CD4-positive, alpha-beta memory T cell (primary cell): ENCODE data around the gene CBLC. TPM values are rescaled to one million over a fixed set of nuclear protein-coding genes. Genes with fewer than 3 reads are reported as not detected.
A peak's percentile ranks its signal among the peaks of the same experiment; 100 is the strongest.

Experiments used
- CTCF ChIA-PET: fragments of 350-600 bp; sonication (Branson Sonifier 250); formaldehyde crosslinking; loops from one replicate; lab custom pipeline; 2021; ENCODE audit warnings: inconsistent platforms; ENCODE audit not compliant: partially characterized antibody; lab: Charles Lee
- POLR2A ChIA-PET: fragments of 350-600 bp; sonication (Branson Sonifier 250); formaldehyde crosslinking; loops from one replicate; lab custom pipeline; 2021; ENCODE audit not compliant: partially characterized antibody; lab: Charles Lee
- DNase-seq, 5 donors: peaks; one replicate each; pipeline versions ENCODE4 v3.0.0 to v3.0.0-alpha.2; 2020 to 2022; ENCODE audit warnings: mixed read lengths in 1 of 5
- H3K27ac ChIP-seq: one replicate; pipeline ENCODE4 v1.7.0; 2013; ENCODE audit warnings: low read depth, low read length
- H3K27me3 ChIP-seq: 2 replicates; pipeline ENCODE4 v1.7.0; 2013; ENCODE audit warnings: mild to moderate bottlenecking, low read length, moderate library complexity; ENCODE audit not compliant: insufficient read depth
- H3K36me3 ChIP-seq: 2 replicates; pipeline ENCODE4 v1.7.0; 2013; ENCODE audit warnings: mild to moderate bottlenecking, low read length, moderate library complexity; ENCODE audit not compliant: insufficient read depth
- H3K4me1 ChIP-seq: 2 replicates; pipeline ENCODE4 v1.7.0; 2013; ENCODE audit warnings: mild to moderate bottlenecking, low read length, moderate library complexity; ENCODE audit not compliant: insufficient read depth
- H3K4me3 ChIP-seq, 2 donors: one replicate each; pipeline ENCODE4 v1.7.0; 2013; ENCODE audit warnings: low read length in 2 of 2, mild to moderate bottlenecking in 1 of 2
- H3K9me3 ChIP-seq, 2 donors: one replicate each; pipeline ENCODE4 v1.7.0; 2013; ENCODE audit warnings: low read length in 2 of 2, control low read depth in 1 of 2; ENCODE audit not compliant: control insufficient read depth in 1 of 2
- H3K27ac Mint-ChIP-seq, 7 donors: one replicate each; pipeline ENCODE4 v1.8.0; 2020 to 2021; ENCODE audit warnings: mixed read lengths in 7 of 7, mild to moderate bottlenecking in 6 of 7, inconsistent platforms in 3 of 7, moderate library complexity in 3 of 7
- H3K27me3 Mint-ChIP-seq, 2 donors: one replicate each; pipeline ENCODE4 v1.8.0; 2020 to 2021; ENCODE audit warnings: mixed read lengths in 2 of 2
- H3K36me3 Mint-ChIP-seq, 2 donors: one replicate each; pipeline ENCODE4 v1.8.0; 2020 to 2021; ENCODE audit warnings: mixed read lengths in 2 of 2, inconsistent platforms in 1 of 2, mild to moderate bottlenecking in 1 of 2
- H3K4me1 Mint-ChIP-seq, 4 donors: one replicate each; pipeline ENCODE4 v1.8.0; 2020 to 2021; ENCODE audit warnings: mixed read lengths in 4 of 4, mild to moderate bottlenecking in 1 of 4
- H3K4me3 Mint-ChIP-seq, 8 donors: one replicate each; pipeline ENCODE4 v1.8.0; 2020 to 2021; ENCODE audit warnings: mixed read lengths in 8 of 8, mild to moderate bottlenecking in 7 of 8, moderate library complexity in 6 of 8, inconsistent platforms in 3 of 8
- H3K9me3 Mint-ChIP-seq, 8 donors: one replicate each; pipeline ENCODE4 v1.8.0; 2020 to 2021; ENCODE audit warnings: mixed read lengths in 8 of 8, mild to moderate bottlenecking in 5 of 8, inconsistent platforms in 3 of 8, moderate library complexity in 1 of 8
- intact Hi-C: fragments of 100-400 bp; cut with micrococcal nuclease; formaldehyde crosslinking; loops from one replicate; pipeline ENCODE4 v1.15.1; 2023
- polyA plus RNA-seq, 2 donors: library from polyadenylated mRNA; unstranded; fragments of 300-500 nt; fragmentation: Illumina TruSeq; gene quantifications; one replicate each; pipeline ENCODE4 v1.2.3, GENCODE V29; 2021
- total RNA-seq, 2 experiments: library from RNA; stranded (reverse); gene quantifications; one replicate each; pipeline ENCODE4 v1.2.3, GENCODE V29; 2021

Gene CBLC
- total and polyA plus RNA-seq, 4 experiments from 2014 or later: not detected

GRCh38 chr19:44799627-44800346 lies 22.1 kb downstream of the CBLC start:
- no peak overlapping the region for H3K27ac ChIP-seq
- H3K4me3 ChIP-seq: no peak overlapping the region
- ChIA-PET POLR2A (no interaction called here), CTCF (interaction anchor here (1.3 kb wide), 1 partner anchor 45 kb away, joined by 5 read pairs; no protein-coding TSS in a partner anchor)
- no peaks in the 10 kb centered on the region for H3K27me3 ChIP-seq
- H3K36me3 ChIP-seq: no peaks in the 10 kb centered on the region
- no peaks in the 10 kb centered on the region for H3K9me3 ChIP-seq
- Mint-ChIP-seq H3K36me3 (no peaks in the 10 kb centered on the region), H3K4me3 (no peak overlapping the region), H3K4me1 (peaks cover 10 to 20% (median 14%) of the 10 kb centered on the region in 4 donors), H3K27ac (peak overlapping the region in 1 of 7 donors; percentile 89), H3K27me3 (peaks cover 0 to 2% of the 10 kb centered on the region in 2 donors), H3K9me3 (peaks cover 0 to 4% (median 0%) of the 10 kb centered on the region in 8 donors)
- H3K4me1 ChIP-seq: peaks cover 15% of the 10 kb centered on the region
- intact Hi-C loops: loop anchor here (1.0 kb wide), 1 partner anchor 45 kb away; no protein-coding TSS in a partner anchor
- no peak for DNase-seq

DNA sequence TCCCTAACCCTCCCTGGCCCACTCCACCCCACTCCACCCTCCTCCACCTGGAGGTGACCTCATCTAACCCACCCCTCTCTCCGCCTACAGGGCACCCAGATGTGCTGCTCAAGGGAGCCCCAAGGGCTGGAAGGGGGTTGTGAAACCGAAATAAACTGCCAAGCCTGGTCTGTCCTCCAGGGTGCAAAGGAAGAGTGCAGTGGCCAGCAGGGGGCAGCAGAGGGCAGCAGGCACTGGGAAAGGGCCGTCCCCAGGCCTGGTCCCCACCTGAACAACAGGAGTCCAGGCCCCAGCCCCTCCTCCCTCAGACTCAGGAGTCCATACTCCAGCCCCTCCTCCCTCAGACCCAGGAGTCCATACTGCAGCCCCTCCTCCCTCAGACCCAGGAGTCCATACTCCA lies 22.8 kb downstream of the CBLC start:
- no peaks in the 10 kb centered on the region for H3K36me3 ChIP-seq
- peak; percentile 70 to 78 (median 73) for DNase-seq
- H3K9me3 Mint-ChIP-seq: peaks cover 0 to 4% (median 0%) of the 10 kb centered on the region in 8 donors
- no peak overlapping the region for H3K4me3 ChIP-seq
- H3K4me3 Mint-ChIP-seq: no peak overlapping the region
- H3K4me1 ChIP-seq: peaks cover 15% of the 10 kb centered on the region
- H3K9me3 ChIP-seq: no peaks in the 10 kb centered on the region
- H3K27ac Mint-ChIP-seq: peak overlapping the region in 1 of 7 donors; percentile 56
- H3K36me3 Mint-ChIP-seq: no peaks in the 10 kb centered on the region
- H3K27me3 ChIP-seq: no peaks in the 10 kb centered on the region
- peaks cover 10 to 20% (median 14%) of the 10 kb centered on the region in 4 donors for H3K4me1 Mint-ChIP-seq
- POLR2A ChIA-PET: no interaction called here
- peaks cover 0 to 2% of the 10 kb centered on the region in 2 donors for H3K27me3 Mint-ChIP-seq
- no peak overlapping the region for H3K27ac ChIP-seq
- intact Hi-C loops: loop anchor here (1.0 kb wide), 1 partner anchor 44 kb away; no protein-coding TSS in a partner anchor
- CTCF ChIA-PET: no interaction called here

DNA sequence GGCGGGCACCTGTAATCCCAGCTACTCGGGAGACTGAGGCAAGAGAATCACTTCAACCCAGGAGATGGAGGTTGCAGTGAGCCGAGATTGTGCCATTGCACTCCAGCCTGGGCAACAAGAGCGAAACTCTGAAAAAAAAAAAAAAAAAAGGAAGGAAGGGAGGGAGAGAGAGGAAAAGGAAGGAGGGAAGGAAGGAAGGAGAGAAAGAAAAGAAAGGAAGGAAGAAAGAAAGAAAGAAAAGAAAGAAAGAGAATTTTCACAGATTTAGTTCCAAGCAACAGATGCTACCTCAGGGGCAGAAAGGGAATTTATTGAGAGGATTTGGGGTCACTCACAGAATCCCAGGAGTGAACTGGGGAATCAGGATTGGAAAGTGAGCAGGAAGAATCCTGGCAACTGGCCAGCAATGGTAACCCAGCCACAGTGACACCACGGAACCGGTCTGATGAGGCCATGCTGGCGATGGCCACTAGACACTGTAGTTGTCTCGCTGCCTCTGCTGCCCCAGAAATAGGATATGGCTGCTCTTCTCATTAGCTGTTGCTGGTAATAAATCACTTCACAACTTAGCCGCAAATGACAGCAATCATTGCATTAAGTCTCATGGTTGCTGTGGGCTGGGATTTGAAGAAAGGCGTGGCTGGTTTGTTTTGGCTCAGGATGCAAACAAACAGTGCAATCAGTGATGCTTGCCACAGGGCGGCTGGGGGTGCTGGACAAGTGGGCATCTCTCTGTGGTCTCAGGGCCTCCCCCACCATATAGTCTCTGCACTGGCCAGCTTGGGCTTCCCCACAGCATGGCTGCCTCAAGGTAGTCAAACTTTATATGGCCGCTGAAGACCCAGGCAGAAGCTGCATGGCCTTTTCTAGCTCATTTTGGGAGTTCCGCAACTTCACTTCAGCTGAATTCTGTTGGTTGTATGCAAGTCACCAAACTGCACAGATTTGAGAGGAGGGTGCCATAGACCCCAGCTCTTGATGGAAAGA lies 26.0 kb downstream of the CBLC start:
- Mint-ChIP-seq H3K4me3 (no peak overlapping the region), H3K4me1 (peaks cover 3 to 6% (median 4%) of the 10 kb centered on the region in 4 donors), H3K9me3 (peaks cover 0 to 4% (median 0%) of the 10 kb centered on the region in 8 donors), H3K27me3 (peaks cover 2 to 3% of the 10 kb centered on the region in 2 donors), H3K27ac (peak overlapping the region in 3 of 7 donors; percentile 17 to 81 (median 24)), H3K36me3 (no peaks in the 10 kb centered on the region)
- Histone ChIP-seq H3K9me3 (no peaks in the 10 kb centered on the region), H3K27ac (no peak overlapping the region), H3K4me1 (no peaks in the 10 kb centered on the region), H3K4me3 (no peak overlapping the region), H3K27me3 (no peaks in the 10 kb centered on the region), H3K36me3 (no peaks in the 10 kb centered on the region)
- ChIA-PET POLR2A (no interaction called here), CTCF (interaction anchor here (0.6 to 1.9 kb wide), 4 partner anchors 8 to 100 kb away, joined by 3 to 5 read pairs (median 4); no protein-coding TSS in a partner anchor)
- intact Hi-C loops: no loop called here
- DNase-seq: no peak

DNA sequence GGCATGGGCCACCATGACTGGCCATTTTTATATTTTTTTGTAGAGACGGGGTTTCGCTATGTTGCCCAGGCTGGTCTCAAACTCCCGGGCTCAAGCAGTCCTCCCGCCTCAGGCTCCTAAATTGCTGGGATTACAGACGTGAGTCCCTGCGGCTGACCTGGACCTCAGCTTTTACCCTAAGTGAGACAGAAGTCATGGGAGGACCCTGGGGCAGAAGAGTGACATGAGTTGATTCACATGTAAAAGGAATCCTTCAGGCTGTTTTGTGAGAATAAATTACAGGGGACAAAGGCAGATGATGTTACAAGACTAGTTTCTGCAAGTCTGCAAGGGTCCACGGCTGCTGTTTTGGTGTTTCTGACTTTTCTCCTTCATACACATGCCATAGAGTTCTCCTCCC lies 28.6 kb downstream of the CBLC start:
- Histone ChIP-seq H3K4me3 (no peak overlapping the region), H3K36me3 (no peaks in the 10 kb centered on the region), H3K27ac (no peak overlapping the region), H3K27me3 (no peaks in the 10 kb centered on the region), H3K9me3 (no peaks in the 10 kb centered on the region), H3K4me1 (no peaks in the 10 kb centered on the region)
- H3K9me3 Mint-ChIP-seq: peaks cover 0 to 4% (median 0%) of the 10 kb centered on the region in 8 donors
- no peak overlapping the region for H3K27ac Mint-ChIP-seq
- H3K4me3 Mint-ChIP-seq: no peak overlapping the region
- peaks cover 1 to 6% (median 3%) of the 10 kb centered on the region in 4 donors for H3K4me1 Mint-ChIP-seq
- CTCF ChIA-PET: interaction anchor here (1.6 to 2.1 kb wide), 2 partner anchors 22 to 84 kb away, joined by 6 to 7 read pairs; no protein-coding TSS in a partner anchor
- DNase-seq: no peak
- intact Hi-C loops: no loop called here
- peaks cover 5 to 11% of the 10 kb centered on the region in 2 donors for H3K27me3 Mint-ChIP-seq
- POLR2A ChIA-PET: no interaction called here
- H3K36me3 Mint-ChIP-seq: no peaks in the 10 kb centered on the region

- no peak for DNase-seq
- Mint-ChIP-seq H3K4me3 (no peak overlapping the region), H3K9me3 (peaks cover 0 to 4% (median 0%) of the 10 kb centered on the region in 8 donors), H3K4me1 (peaks cover 1 to 6% (median 3%) of the 10 kb centered on the region in 4 donors), H3K36me3 (no peaks in the 10 kb centered on the region), H3K27me3 (peaks cover 6 to 14% of the 10 kb centered on the region in 2 donors), H3K27ac (no peak overlapping the region)
- intact Hi-C loops: no loop called here
- no peak overlapping the region for H3K27ac ChIP-seq
- CTCF ChIA-PET: interaction anchor here (1.6 to 2.1 kb wide), 2 partner anchors 23 to 85 kb away, joined by 6 to 7 read pairs; no protein-coding TSS in a partner anchor
- H3K4me3 ChIP-seq: no peak overlapping the region
- no peaks in the 10 kb centered on the region for H3K27me3 ChIP-seq
- H3K4me1 ChIP-seq: no peaks in the 10 kb centered on the region
- no peaks in the 10 kb centered on the region for H3K36me3 ChIP-seq
- POLR2A ChIA-PET: no interaction called here
- no peaks in the 10 kb centered on the region for H3K9me3 ChIP-seq
These were observed 29.5 kb downstream of the CBLC start for GRCh38 chr19:44807162-44807561.

DNA sequence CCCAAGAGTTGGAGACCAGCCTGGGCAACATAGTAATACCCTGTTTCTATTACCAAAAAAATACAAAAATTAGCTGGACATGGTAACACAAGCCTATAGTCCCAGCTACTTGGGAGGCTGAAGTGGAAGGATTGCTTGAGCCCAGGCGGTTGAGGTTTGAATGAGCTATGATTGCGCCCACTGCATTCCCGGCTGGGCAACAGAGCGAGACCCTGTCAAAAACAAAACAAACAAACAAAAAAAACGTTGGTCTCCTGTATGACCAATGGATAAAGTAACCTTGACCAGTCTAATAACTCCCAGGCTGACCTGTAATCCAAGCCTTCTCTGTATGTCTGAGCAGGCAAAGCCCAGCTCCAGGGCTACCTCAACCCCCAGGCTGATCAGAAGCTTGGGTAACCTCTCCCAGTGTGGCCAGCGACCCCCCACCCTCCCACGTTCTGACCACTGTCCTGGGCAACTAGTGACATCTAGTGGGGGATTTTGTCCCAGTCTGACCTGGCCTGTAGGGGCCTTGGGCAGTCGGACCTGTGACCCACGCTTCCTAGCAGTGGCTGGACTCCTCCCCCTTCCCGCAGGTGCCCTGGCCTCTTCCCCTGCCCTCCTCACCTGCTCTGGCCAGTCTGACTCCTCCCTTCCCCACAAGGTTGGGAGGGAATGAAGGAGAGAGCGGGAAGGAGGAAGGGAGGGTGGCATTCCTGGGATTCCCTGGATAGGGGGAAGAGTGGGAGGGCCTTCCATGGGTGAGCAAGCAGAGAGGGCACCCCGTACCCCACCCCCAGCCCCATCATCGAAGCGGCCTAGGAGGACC lies 30.2 kb downstream of the CBLC start:
- POLR2A ChIA-PET: no interaction called here
- CTCF ChIA-PET: interaction anchor here (1.6 to 2.1 kb wide), 2 partner anchors 24 to 85 kb away, joined by 6 to 7 read pairs; no protein-coding TSS in a partner anchor
- intact Hi-C loops: no loop called here
- Mint-ChIP-seq H3K9me3 (peaks cover 0 to 4% (median 0%) of the 10 kb centered on the region in 8 donors), H3K27ac (no peak overlapping the region), H3K4me1 (peaks cover 1 to 6% (median 3%) of the 10 kb centered on the region in 4 donors), H3K4me3 (peak overlapping the region in 2 of 8 donors; percentile 20 to 39), H3K27me3 (peaks cover 4 to 14% of the 10 kb centered on the region in 2 donors), H3K36me3 (no peaks in the 10 kb centered on the region)
- DNase-seq: no peak
- Histone ChIP-seq H3K9me3 (no peaks in the 10 kb centered on the region), H3K36me3 (no peaks in the 10 kb centered on the region), H3K27me3 (no peaks in the 10 kb centered on the region), H3K4me3 (no peak overlapping the region), H3K4me1 (no peaks in the 10 kb centered on the region), H3K27ac (no peak overlapping the region)
